GM18858 (cell line): ENCODE data around the gene RARA.

Source experiments
- ATAC-seq: cut with Tn5 transposase; IDR thresholded peaks from one replicate; pipeline ENCODE4 v1.9.1; 2021; ENCODE audit not compliant: unreplicated experiment

Gene RARA

GRCh38 chr17:40345161-40345993 lies 36.4 kb downstream of the RARA start:
- ATAC-seq, result no peak

DNA sequence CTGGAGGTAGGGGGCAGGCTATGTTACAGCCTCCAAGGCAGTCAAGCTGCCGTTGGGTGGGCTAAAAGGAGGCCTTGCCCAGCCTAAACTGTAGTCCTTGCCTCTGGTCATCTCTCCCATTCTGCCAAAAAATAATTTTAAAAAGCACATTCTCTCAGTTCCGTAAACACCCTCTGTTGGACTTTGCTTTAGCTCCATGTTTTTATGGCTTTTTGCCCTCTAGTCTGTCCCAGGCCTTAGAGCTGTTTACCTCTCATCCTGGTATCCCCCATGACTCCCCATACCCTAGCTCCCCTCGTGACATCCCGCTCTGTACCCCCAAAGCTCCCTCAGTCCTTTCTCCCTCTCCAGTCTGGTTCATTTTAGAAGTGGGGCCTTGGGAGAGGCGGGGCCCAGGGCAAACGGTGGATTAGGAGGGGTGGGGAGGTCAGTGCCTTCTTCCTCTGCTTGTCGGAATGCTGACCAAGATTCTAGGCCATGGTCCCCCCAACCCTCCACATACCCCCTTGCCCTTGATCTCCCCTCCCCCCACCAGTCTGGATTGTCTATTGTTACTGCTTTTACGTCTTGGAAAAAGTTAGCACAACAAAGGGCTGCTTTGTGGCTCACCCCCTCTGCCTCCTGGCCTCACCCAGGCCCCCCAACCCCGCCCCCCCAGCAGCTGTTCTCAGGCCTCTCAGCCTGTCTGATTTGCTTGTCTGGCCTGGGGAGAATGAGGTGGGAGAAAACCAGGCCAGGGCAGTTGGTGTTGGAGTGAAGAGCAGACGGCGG lies 37.2 kb downstream of the RARA start:
- ATAC-seq, result no peak

DNA sequence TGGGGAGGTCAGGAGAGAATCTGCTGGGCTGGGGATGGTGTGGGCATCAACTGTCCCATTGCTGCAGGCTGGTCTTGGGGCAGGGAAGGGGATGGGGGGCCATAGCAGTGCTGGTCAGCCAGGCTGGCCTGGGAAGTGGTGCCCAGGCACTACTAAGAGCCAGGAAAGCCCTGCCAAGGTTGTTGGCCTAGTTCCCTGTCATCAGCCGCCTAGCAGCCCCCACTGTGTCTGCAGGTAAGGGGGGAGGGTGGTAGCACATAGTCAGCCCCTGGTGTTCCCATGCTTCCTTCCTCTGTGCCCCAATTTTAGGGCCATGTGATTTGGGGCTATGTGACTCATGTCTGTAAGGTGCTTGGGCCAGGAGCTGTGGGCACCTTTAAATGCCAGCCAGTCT lies 37.8 kb downstream of the RARA start:
- ATAC-seq, result no peak

DNA sequence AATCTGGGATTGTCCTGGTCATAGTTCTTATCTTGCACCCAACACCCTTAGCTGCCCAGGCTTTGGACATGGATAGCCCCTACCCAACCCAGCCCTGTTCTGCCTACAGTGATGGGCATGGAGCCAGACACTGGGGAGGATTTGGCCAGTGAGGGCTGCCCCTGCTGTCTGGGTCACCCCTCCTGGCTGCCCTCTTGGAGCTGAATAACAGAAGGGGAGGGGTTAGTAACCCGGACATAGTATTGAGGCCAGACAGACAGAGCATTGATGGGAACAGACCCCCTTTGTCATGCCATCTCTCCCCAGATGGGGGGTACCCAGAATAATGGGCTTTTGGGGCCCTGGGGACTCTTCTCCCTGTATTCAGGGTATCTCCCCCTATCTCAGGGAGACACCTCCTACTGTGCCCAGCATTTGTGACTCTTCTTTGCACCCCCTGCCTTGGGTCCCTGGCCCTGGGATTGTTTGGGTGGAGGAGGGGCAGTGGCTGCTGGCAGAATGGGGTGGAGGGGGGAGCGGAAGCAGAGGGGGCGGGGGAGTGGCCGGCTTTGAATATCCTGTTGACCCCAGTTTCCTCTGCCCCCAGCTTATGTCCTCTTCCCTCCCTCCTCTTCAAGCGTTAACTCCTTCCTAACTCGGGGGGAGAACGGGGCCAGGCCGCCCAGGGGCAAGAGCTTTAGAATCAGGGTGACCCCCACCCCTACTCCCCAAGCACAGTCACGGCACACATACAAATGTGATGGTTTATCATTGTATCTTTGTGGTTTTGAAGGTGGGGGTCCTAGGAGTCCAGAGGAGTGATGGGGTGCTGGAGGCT lies 38.5 kb downstream of the RARA start:
- no peak for ATAC-seq

- ATAC-seq, result no peak
Observed at GRCh38 chr17:40348136-40348504, 39.1 kb downstream of the RARA start.

GRCh38 chr17:40348562-40349476 lies 39.8 kb downstream of the RARA start:
- ATAC-seq, result no peak

DNA sequence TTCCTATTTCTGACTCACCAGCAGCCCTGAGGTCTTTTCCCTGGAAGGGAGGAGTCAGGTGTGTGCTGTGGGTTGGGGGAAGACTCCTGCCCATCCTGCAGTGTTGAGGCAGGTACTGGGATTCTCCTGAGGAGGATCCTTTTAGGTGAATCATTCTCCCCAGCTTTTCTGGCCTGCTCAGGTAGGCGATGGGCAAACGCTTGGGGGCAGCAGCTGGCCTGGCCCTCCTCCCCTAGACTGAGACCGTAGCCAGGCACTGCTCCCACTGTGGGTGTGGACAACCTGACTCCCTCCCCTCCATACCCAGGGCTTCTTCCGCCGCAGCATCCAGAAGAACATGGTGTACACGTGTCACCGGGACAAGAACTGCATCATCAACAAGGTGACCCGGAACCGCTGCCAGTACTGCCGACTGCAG lies 40.5 kb downstream of the RARA start:
- no peak for ATAC-seq

DNA sequence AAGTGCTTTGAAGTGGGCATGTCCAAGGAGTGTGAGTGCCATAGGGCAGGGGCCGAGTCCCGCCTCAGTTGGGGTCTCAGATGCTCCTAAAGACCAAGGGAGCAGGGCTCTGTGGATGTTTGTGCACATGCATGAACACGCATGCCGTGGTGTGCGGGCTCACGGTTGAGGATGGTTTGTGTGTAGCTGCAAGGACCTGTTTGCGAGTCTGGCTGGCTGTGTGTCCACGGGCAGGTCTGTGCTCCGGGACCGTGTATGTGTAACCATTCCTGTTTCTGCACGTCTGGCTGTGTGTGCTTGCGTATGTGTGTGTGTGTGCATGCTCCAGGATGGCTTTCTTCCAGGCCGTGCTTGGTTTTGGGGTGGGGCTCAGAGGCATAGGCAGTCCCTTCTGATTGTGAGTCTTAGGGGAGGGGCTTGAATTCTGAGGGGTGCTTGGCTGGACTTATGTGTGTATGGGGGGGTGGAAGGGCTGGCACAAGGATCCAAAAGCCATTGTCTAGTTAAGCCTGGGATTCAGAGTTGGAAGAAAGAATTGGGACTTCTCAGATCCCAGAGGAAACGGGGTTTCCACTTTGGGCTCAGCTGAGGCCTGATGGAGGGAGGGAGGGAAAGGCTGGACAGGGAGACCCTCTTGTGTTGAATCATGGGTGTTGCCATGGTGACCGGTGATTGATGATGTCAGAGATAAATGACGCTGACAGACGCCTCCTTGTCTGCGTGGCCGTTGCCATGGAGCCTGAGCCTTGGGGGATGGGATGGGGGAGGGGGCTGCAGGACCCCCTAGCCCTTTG lies 41.1 kb downstream of the RARA start:
- ATAC-seq, result no peak

DNA sequence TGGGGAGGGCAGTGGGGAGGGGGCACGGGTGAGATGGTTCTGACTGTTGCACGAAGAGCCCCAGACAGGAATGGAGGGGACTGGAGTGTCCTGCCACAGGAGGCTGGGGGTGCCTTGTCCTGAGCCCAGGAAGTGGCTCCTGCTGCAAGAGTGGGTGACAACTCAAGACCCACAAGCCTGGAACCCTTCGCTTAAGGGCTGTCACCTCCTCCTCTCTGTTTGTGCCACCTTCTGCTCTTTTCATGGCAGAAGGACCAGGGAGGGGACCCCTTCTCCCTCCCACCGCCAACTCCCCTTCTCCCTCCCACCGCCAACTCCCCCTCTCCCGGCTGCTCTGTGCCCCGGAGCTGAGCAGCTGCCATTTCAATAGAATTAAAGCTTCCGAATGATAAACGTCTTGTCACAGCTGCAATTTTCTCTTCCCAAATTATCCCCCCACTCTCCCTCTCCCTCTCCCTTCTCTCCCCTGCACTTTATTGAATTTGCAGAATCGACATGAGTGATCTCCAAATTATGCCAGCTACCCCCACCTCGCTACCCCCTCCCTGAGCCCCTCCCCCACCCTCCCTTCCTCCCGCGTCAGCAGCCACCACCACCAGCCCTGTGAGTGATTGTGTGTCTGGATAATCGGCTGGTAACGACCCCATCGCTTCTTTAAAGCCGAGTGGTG lies 41.8 kb downstream of the RARA start:
- no peak for ATAC-seq

DNA sequence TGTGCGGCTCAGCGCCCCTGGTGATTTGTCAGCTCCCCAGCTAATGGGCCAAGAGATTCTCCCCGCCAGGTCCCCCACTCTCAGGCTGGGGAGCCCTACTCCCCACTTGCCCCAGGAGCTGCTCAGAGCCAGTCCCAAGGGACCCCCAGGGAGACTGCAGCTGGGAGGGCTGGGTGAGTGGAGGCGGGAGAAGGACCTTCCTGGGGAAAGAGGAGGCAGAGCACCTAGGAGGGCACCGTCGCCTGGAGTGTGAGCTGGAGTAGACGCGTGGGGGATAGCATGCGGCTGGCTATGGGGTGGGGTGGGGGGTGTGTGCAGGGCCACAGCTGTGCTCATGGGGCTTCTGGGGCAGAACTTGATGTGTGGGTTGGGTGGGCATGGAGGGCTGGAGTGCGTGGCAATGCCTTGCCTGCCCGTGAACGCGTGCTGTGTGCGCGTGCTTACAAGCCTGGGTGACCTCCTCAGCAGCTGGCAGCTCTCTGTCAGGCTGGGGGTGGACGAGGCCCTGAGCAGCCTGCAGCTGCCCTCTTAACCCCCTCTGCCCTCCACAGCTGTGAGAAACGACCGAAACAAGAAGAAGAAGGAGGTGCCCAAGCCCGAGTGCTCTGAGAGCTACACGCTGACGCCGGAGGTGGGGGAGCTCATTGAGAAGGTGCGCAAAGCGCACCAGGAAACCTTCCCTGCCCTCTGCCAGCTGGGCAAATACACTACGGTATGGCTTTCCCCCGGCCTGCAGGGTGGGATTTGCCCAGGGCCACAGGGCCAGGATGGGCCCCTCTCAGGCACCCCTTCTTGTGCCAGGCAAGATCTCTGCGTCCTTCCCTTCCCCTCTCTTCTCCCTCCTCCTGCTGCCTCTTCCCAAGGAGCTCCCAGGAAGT lies 42.6 kb downstream of the RARA start:
- ATAC-seq, result no peak

DNA sequence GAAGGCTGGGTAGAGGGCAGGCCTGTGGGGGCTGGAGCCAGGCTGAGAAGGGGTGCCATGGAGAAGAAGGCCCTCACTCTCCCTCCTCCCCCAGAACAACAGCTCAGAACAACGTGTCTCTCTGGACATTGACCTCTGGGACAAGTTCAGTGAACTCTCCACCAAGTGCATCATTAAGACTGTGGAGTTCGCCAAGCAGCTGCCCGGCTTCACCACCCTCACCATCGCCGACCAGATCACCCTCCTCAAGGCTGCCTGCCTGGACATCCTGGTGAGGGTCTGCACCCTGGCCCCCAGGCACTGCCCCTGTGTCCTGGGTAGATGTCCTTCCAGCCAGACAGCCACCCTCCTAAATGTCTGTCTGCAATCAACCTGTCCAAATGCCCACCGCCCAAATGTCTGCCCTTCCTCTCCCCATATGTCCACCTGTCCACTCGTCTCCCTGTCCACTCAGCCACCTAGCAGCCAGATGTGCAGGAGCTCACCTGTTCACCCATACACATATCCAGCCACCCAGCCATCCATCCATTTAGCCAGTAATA lies 43.3 kb downstream of the RARA start:
- ATAC-seq, result no peak

DNA sequence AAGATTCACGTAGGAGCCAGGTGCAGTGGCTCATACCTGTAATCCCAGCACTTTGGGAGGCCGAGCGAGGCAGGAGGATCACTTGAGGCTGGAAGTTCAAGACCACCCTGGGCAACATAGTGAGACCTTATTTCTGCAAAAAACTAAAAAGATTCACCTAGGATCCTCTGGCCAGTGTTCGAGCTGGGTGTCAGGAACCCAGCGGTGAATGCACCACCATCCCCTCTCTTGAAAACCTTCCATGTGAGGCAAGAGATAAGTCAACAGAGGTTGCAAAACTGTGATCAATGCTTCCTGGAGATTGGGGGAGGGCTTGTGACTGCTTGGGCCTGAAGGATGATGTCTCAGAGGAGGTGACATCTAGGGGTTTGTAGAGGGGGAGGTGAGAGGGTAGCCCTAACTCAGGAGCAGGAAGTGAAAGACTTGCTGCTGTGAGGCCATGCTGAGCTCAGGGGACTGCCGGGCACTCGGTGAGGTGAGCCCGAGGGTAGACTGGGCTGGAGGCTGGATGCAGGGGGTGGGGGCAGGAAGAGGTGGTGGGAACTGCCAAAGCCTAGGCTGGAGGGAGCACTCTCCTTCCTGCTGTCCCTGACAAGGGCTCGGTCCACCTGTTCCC lies 43.9 kb downstream of the RARA start:
- ATAC-seq, result no peak

DNA sequence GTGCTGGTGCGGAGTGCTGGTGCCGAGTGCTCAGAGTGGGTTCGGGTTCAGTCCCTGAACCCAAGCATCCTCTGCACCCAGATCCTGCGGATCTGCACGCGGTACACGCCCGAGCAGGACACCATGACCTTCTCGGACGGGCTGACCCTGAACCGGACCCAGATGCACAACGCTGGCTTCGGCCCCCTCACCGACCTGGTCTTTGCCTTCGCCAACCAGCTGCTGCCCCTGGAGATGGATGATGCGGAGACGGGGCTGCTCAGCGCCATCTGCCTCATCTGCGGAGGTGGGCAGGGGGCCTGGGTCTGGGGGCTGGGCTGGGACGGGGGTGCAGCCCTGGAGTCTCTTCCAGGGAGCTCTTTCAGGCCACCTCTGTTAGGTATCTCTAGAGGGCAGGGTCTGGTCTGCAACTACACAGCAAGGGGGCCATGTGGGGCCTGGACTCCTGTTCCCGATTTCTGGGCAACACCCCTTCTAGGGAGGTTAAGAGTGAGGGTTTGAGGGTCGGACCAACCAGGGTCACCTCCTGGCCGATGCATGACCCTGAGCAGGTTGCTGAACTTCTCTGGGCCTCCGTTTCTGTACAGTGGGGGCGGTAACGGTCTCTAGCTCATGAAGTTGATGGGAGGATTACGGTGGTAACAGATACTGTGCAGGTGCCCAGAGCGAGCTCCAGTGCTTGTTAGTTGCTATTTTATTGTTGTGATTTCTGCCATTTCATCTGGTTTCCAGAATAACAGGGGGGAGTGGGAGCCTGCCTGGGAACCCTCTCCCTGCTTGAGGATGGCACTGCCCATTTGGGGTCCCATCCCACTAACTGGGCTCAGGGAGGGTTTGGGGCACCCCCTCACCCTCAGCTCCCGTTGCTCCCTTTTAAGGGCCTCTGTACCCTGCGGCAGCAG lies 45.5 kb downstream of the RARA start:
- ATAC-seq, result no peak

GRCh38 chr17:40355123-40355803 lies 46.3 kb downstream of the RARA start:
- no peak for ATAC-seq

- no peak for ATAC-seq
Observed at GRCh38 chr17:40355804-40356758, 47.1 kb downstream of the RARA start.
